Gastrocnemius medialis (tissue), 4 donors: ENCODE data around the gene ZNF446. TPM values are rescaled to one million over a fixed set of nuclear protein-coding genes. Genes with fewer than 3 reads are reported as not detected.

Source experiments
- ATAC-seq, 2 donors: fragments of 150-250 bp; one replicate each; pipeline ENCODE4 v1.9.1; 2016
- DNase-seq, 2 donors: peaks; one replicate each; pipeline ENCODE4 v3.0.0-alpha.2; 2019
- H3K27ac ChIP-seq, 4 donors: fragments of 200-600 bp; sonication (generic); 1 replicate in 1 of 4; 2 replicates in 3 of 4; pipeline ENCODE4 v1.5.1; 2016 to 2018; ENCODE audit warnings: mild to moderate bottlenecking in 2 of 4, moderate library complexity in 1 of 4
- H3K27me3 ChIP-seq, 3 donors: fragments of 200-600 bp; sonication (generic) in 2 of 3; 1 replicate in 1 of 3; 2 replicates in 2 of 3; pipeline versions ENCODE4 v1.5.1 to v1.6.0; 2016 to 2019; ENCODE audit warnings: mild to moderate bottlenecking in 1 of 3, moderate library complexity in 1 of 3
- H3K36me3 ChIP-seq, 2 donors: fragments of 200-600 bp; sonication (generic) in 1 of 2; one replicate each; pipeline ENCODE4 v1.5.1; 2017 to 2018
- H3K4me1 ChIP-seq, 2 donors: fragments of 200-600 bp; sonication (generic) in 1 of 2; one replicate each; pipeline ENCODE4 v1.5.1; 2016 to 2017; ENCODE audit warnings: mild to moderate bottlenecking in 2 of 2
- H3K4me3 ChIP-seq, 4 donors: fragments of 200-600 bp; sonication (generic) in 3 of 4; 1 replicate in 1 of 4; 2 replicates in 3 of 4; pipeline ENCODE4 v1.5.1; 2016 to 2019; ENCODE audit warnings: mild to moderate bottlenecking in 2 of 4
- H3K9me3 ChIP-seq, 3 donors: fragments of 200-600 bp; sonication (generic) in 2 of 3; 1 replicate in 1 of 3; 2 replicates in 2 of 3; pipeline ENCODE4 v1.5.1; 2016 to 2019
- POLR2A ChIP-seq, 2 donors: fragments of 450-650 bp; IDR thresholded peaks; one replicate each; pipeline ENCODE4 v1.6.1; 2017; ENCODE audit warnings: antibody characterized with exemption in 2 of 2, mild to moderate bottlenecking in 2 of 2, moderate library complexity in 2 of 2
- in situ Hi-C, 4 donors: fragments of 200-750 bp; cut with MboI; loops; one replicate each; pipeline versions ENCODE4 v1.15.0 to v1.8.0; 2017; ENCODE audit warnings: low sequenced_read_pairs in 4 of 4
- intact Hi-C: fragments of 100-400 bp; cut with DNase I; formaldehyde crosslinking; loops from one replicate; pipeline ENCODE4 v1.15.1; 2023; ENCODE audit warnings: low total_unique reads
- total RNA-seq, 4 donors: library from RNA; depleted of rRNA; stranded (reverse); fragments of >200 nt; gene quantifications; one replicate each; pipeline versions ENCODE4 v1.1.0 to v1.2.3, GENCODE V29; 2016
- TF ChIP-seq, protein P1 (sequence below), 5 experiments: fragments of 450-650 bp in 3 of 5; fragments of 200-600 bp in 2 of 5; sonication (generic) in 2 of 5; IDR thresholded peaks in 4 of 5; conservative IDR thresholded peaks in 1 of 5; 1 replicate in 4 of 5; 2 replicates in 1 of 5; pipeline ENCODE4 v1.5.1; 2016 to 2019; ENCODE audit warnings: antibody characterized with exemption in 5 of 5, mild to moderate bottlenecking in 3 of 5, moderate library complexity in 3 of 5

Gene ZNF446
- total RNA-seq, 4 donors from 2014 or later = 7.5 to 13.1 (median 8.9) TPM

DNA sequence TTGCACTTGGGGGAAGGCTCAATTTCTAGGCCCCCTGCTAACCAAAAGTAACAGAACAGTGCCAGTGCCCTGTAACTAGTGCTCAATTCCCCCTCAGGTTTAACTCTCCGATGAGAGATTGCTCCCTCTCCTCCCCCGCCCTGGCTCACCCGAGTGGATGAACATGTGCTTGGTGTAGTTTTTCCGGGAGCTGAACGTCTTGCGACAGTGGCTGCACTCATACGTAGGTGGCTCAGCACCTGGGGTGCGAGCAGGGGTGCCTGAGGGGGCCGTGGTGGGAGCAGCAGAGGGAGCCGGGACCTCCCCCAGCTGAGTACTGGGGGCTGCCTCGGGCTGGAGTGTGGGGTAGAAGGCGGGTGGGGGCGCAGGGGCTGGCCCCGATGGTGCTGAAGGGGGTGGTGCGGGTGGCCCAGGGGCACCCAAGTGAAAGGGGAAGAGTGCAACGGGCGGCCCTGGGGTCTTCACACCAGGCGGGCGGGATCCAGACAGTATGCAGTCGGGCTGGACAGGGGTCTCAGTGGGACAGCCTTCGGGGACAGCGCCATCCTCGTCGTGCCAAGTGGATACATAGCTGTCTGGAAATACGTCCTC lies 40.2 kb downstream of the ZNF446 start:
- ATAC-seq (no peak), DNase-seq (no peak)
- H3K9me3 ChIP-seq = no peaks in the 10 kb centered on the region
- no peaks in the 10 kb centered on the region for H3K27me3 ChIP-seq
- TF ChIP-seq, protein P1, sequence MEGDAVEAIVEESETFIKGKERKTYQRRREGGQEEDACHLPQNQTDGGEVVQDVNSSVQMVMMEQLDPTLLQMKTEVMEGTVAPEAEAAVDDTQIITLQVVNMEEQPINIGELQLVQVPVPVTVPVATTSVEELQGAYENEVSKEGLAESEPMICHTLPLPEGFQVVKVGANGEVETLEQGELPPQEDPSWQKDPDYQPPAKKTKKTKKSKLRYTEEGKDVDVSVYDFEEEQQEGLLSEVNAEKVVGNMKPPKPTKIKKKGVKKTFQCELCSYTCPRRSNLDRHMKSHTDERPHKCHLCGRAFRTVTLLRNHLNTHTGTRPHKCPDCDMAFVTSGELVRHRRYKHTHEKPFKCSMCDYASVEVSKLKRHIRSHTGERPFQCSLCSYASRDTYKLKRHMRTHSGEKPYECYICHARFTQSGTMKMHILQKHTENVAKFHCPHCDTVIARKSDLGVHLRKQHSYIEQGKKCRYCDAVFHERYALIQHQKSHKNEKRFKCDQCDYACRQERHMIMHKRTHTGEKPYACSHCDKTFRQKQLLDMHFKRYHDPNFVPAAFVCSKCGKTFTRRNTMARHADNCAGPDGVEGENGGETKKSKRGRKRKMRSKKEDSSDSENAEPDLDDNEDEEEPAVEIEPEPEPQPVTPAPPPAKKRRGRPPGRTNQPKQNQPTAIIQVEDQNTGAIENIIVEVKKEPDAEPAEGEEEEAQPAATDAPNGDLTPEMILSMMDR (IDR thresholded peaks at IDR 0.05 in 4 of 5, conservative IDR thresholded peaks at IDR 0.05 in 1 of 5) = no peak
- TF ChIP-seq POLR2A (IDR thresholded peaks at IDR 0.05) = no peak
- peaks cover 34 to 40% of the 10 kb centered on the region in 2 donors for H3K4me1 ChIP-seq
- in situ Hi-C loops = no loop called here
- intact Hi-C loops = no loop called here
- no peak overlapping the region for H3K4me3 ChIP-seq
- H3K27ac ChIP-seq = peak overlapping the region in 2 of 4 donors; percentile 33 to 36
- peaks cover 0 to 15% of the 10 kb centered on the region in 2 donors for H3K36me3 ChIP-seq

DNA sequence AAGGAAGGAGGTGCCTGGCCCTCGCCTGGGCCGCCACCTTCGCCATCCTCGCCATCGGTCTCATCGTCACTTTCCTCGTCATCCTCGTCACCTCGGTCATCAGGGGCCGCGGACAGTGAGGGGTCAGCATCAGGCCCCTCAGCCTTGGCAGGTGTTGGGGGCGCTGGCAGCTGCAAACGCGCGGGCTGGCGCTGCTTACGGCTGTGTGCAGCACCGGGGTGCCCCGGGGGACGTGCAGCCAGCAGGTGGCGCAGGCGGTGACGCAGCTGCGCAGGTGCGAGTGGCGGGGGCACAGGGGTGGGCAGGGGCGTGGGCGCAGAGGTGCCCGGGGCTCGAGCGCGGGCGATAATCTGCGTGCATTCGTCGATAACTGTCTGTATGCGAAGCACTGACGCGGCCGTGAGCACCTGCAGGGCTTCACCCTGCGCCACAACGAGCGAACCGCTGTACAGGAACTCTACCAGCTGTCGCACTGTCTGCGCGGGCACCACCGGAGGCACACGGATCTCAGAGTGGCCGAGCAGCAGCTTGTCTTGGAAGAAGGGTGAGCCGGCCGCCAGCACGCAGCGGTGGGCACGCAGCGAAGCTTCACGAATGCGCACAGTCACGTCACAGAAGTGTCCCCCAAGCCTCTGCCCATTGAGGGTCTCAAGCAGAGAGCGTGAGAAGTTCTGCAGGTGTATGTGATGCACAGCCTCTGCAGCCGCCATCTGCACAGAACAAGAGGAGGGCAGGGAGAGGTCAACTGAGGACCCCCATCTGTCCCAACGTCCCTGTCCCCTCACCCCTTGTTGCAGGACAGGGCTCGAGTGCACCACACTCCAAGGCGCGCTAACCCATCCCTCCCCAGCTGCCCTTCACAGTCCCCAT lies 41.0 kb downstream of the ZNF446 start:
- no peak for TF ChIP-seq POLR2A (IDR thresholded peaks at IDR 0.05)
- TF ChIP-seq, protein P1 (IDR thresholded peaks at IDR 0.05 in 4 of 5, conservative IDR thresholded peaks at IDR 0.05 in 1 of 5) = no peak
- Histone ChIP-seq H3K27ac (no peak overlapping the region), H3K4me3 (no peak overlapping the region), H3K27me3 (no peaks in the 10 kb centered on the region), H3K36me3 (peaks cover 0 to 15% of the 10 kb centered on the region in 2 donors), H3K4me1 (peaks cover 34 to 40% of the 10 kb centered on the region in 2 donors), H3K9me3 (no peaks in the 10 kb centered on the region)
- no peak for DNase-seq
- in situ Hi-C loops (no loop called here), intact Hi-C loops (no loop called here)
- no peak for ATAC-seq

DNA sequence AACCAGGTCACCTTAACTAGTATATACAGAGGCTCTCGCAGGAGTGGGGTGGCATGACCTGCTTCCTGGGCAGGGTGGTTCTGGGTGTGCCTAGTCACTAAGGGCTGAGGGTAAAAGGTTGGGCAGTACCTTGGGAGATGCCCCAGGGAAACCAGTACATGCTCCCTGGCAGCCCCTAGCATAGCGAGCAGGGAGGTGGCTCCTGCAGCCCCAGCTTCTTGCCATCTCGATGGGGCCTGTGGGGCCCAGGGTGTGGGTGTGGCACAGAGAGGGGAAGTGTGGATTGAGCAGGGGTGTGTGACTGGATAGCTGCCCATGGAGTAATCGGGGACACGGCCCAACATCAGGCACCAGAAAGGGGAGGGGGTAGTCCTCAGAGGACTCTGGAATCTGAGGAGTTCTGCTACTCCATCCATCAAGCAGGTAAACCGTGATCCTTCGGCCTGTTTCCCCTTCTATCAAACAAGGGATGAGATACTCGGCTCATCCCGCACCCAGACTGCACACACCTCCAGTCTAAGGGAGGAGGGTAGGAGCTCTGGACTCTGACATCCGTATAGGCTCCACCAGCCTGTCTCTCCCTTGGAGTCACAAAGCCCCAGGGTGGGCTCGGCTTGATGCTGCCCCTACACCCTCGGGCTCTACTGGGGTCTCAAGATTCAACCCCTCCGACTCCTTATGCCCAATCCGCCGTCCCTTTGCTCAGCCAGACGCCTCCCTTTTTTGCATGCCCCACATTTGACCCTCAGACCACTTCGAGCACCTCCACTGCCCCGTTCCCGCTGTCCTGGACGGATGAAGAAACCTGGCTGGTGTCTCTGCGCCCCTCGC lies 42.3 kb downstream of the ZNF446 start:
- in situ Hi-C loops = no loop called here
- no peaks in the 10 kb centered on the region for H3K9me3 ChIP-seq
- H3K4me1 ChIP-seq = peaks cover 34 to 40% of the 10 kb centered on the region in 2 donors
- H3K27ac ChIP-seq = peak overlapping the region; percentile 84 to 96 (median 94)
- H3K36me3 ChIP-seq = peaks cover 0 to 15% of the 10 kb centered on the region in 2 donors
- no peaks in the 10 kb centered on the region for H3K27me3 ChIP-seq
- intact Hi-C loops = loop anchor here (1.0 kb wide), 4 partner anchors 19 to 213 kb away; partner anchors contain the start of genes ERVK3-1 and TRIM28
- ATAC-seq (no peak), DNase-seq (no peak)
- H3K4me3 ChIP-seq = peak overlapping the region; percentile 69 to 88 (median 80)
- TF ChIP-seq POLR2A (IDR thresholded peaks at IDR 0.05) = no peak
- TF ChIP-seq, protein P1 (IDR thresholded peaks at IDR 0.05 in 4 of 5, conservative IDR thresholded peaks at IDR 0.05 in 1 of 5) = peak in 3 of 5 experiments; percentile 39 to 46 (median 42)

DNA sequence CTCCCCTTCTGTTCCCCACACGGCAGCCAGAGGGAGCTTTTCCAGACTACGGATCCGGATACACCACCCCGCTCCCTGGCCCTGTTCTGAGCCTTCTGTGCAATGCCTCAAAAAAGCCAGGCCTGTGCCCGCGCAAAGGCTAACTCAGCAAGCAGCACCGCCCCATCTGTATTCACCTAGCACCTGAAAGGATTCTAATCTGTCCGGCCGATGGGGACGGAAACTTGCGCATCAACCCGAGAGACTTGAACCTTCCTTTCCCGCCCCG lies 42.9 kb downstream of the ZNF446 start:
- intact Hi-C loops = loop anchor here (1.0 kb wide), 4 partner anchors 20 to 214 kb away; partner anchors contain the start of genes ERVK3-1 and TRIM28
- Histone ChIP-seq H3K4me1 (peaks cover 34 to 36% of the 10 kb centered on the region in 2 donors), H3K4me3 (peak overlapping the region; percentile 69 to 88 (median 80)), H3K27ac (peak overlapping the region; percentile 84 to 96 (median 94)), H3K27me3 (no peaks in the 10 kb centered on the region), H3K36me3 (peaks cover 0 to 15% of the 10 kb centered on the region in 2 donors), H3K9me3 (no peaks in the 10 kb centered on the region)
- DNase-seq (peak; percentile 20 to 39), ATAC-seq (peak; percentile 28 to 40)
- TF ChIP-seq, protein P1 (IDR thresholded peaks at IDR 0.05 in 4 of 5, conservative IDR thresholded peaks at IDR 0.05 in 1 of 5) = no peak
- no peak for TF ChIP-seq POLR2A (IDR thresholded peaks at IDR 0.05)
- in situ Hi-C loops = no loop called here
